Neuron (in vitro differentiated cells): Measurements from ENCODE around the gene LRRC74A.

Source experiments
- H2AFZ ChIP-seq: one replicate; pipeline ENCODE4 v1.6.1; 2013; ENCODE audit warnings: low read depth, mild to moderate bottlenecking, inconsistent platforms, low read length, moderate library complexity
- H3K27me3 ChIP-seq: one replicate; pipeline ENCODE4 v1.6.1; 2013; ENCODE audit warnings: low read length; ENCODE audit not compliant: insufficient read depth
- H3K36me3 ChIP-seq: one replicate; pipeline ENCODE4 v1.6.1; 2013; ENCODE audit warnings: low read length; ENCODE audit not compliant: insufficient read depth
- H3K4me1 ChIP-seq: one replicate; pipeline ENCODE4 v1.6.1; 2013; ENCODE audit warnings: low read length; ENCODE audit not compliant: insufficient read depth
- H3K4me3 ChIP-seq: 2 replicates; pipeline ENCODE4 v1.5.1; 2013; ENCODE audit warnings: mild to moderate bottlenecking, low read length, moderate library complexity
- H3K9me3 ChIP-seq: one replicate; pipeline ENCODE4 v1.6.1; 2013; ENCODE audit warnings: low read length

The LRRC74A gene

DNA sequence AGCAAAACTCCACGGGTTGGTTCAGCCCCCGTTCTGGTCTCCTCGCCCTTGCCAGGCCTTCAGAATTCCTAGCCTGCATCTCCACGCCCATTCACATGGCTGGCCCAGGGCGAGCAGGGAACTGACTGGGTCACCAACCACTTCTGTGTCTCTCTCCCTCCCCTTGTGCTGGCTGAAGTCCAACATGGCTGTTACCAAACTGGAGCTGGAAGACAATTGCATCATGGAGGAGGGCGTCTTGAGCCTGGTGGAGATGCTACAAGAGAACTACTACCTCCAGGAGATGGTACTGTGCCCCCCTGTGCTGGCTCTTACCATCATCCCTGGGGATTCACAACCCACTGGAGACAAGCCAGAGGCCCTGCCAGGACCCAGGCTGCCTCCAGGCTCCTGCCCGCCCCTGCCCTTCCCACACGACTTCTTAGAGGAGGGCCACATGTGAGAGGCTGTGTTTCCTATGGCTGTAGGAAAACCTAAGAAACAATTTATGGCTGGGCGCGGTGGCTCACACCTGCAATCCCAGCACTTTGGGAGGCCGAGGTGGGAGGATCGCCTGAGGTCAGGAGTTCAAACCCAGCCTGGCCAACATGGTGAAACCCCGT, 9.9 kb downstream of the LRRC74A start:
- Histone ChIP-seq H3K27me3 (peaks cover 6% of the 10 kb centered on the region), H2AFZ (no peak overlapping the region), H3K4me3 (no peak overlapping the region), H3K9me3 (no peaks in the 10 kb centered on the region), H3K4me1 (no peaks in the 10 kb centered on the region), H3K36me3 (no peaks in the 10 kb centered on the region)

GRCh38 chr14:76837524-76837923, 11.3 kb downstream of the LRRC74A start:
- no peaks in the 10 kb centered on the region for H3K36me3 ChIP-seq
- peaks cover 6% of the 10 kb centered on the region for H3K27me3 ChIP-seq
- no peak overlapping the region for H2AFZ ChIP-seq
- H3K9me3 ChIP-seq = no peaks in the 10 kb centered on the region
- H3K4me3 ChIP-seq = no peak overlapping the region
- H3K4me1 ChIP-seq = no peaks in the 10 kb centered on the region

DNA sequence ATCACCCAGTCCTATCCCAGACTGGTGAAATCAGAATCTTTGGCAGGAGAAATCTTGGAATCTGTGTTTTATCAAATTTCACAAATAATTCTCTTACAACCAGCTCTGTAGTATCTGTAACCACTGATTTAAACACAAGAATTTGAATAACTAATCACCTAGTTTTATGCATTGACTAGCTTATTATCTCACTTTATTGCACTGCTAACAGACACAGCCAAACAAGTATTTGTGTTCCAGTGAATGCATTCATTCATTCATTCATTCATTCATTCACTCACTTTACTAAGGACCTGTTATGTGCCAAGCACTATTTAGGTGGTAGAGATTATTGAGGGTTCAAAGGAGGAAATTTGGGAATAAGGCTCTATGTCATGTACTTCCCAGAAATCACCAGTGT, 16.2 kb downstream of the LRRC74A start:
- Histone ChIP-seq H3K9me3 (no peaks in the 10 kb centered on the region), H3K27me3 (peaks cover 6% of the 10 kb centered on the region), H2AFZ (no peak overlapping the region), H3K4me3 (no peak overlapping the region), H3K4me1 (no peaks in the 10 kb centered on the region), H3K36me3 (no peaks in the 10 kb centered on the region)

DNA sequence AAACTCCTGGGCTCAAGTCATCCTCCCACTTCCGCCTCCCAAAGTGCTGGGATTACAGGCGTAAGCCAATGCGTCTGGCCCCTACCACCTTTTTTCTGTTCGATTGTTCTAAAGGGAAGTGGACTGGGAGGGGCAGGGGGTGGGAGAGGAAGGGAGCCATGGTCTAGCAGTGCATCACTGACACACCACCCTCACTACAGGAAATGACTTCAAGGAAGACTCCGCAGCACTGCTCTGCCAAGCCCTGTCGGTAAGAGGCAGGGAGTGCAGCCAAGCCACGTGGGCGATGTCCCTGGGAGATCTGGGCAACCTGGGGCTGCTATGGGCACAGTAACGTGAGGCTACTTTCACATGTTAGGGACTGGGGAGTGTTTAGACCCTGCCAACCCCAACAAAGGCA, 18.0 kb downstream of the LRRC74A start:
- no peaks in the 10 kb centered on the region for H3K4me1 ChIP-seq
- no peak overlapping the region for H2AFZ ChIP-seq
- H3K27me3 ChIP-seq = no peaks in the 10 kb centered on the region
- no peaks in the 10 kb centered on the region for H3K36me3 ChIP-seq
- H3K4me3 ChIP-seq = no peak overlapping the region
- no peaks in the 10 kb centered on the region for H3K9me3 ChIP-seq

- H2AFZ ChIP-seq = no peak overlapping the region
- no peaks in the 10 kb centered on the region for H3K4me1 ChIP-seq
- no peaks in the 10 kb centered on the region for H3K27me3 ChIP-seq
- H3K4me3 ChIP-seq = no peak overlapping the region
- no peaks in the 10 kb centered on the region for H3K36me3 ChIP-seq
- H3K9me3 ChIP-seq = no peaks in the 10 kb centered on the region
These were observed 20.3 kb downstream of the LRRC74A start for GRCh38 chr14:76846331-76847047.

DNA sequence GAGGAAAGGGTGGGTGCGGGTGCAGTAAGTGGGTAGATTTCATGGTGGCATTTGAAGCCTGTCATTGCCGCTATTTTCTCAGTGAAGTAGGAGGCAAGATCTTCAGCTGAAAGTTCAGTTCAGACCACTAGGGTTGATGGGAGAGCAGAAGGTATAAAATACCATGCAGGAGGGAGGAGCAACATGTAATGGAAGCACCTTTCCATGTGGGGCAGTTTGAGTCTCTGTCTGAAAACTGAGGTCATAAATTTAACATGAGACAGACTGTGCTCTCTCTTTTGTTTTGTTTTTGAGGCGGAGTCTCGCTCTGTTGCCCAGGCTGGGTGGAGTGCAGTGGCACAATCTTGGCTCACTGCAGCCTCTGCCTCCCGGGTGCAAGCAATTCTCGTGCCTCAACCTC, 22.7 kb downstream of the LRRC74A start:
- no peaks in the 10 kb centered on the region for H3K9me3 ChIP-seq
- no peaks in the 10 kb centered on the region for H3K36me3 ChIP-seq
- H3K27me3 ChIP-seq = no peaks in the 10 kb centered on the region
- no peaks in the 10 kb centered on the region for H3K4me1 ChIP-seq
- H3K4me3 ChIP-seq = no peak overlapping the region
- H2AFZ ChIP-seq = no peak overlapping the region

DNA sequence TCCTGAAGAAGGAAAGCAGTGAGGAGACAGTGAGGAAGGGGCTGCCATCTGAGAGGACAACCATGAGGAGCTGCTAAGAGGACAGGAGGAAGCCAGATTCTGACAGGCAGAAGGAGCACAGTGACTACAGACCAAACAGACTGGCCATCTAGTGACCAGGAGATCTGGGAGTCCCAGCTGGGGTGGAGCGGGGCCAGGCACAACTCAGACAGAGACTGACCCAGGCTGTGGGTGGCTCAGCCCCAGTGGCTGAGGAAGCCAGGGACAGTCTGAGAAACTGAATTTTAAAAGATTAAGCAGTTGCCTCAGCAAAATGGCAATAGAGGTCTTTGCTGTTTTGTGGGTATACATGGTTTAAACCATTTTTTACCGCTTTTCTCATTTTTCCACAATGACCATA, 28.9 kb downstream of the LRRC74A start:
- no peak overlapping the region for H2AFZ ChIP-seq
- H3K36me3 ChIP-seq = no peaks in the 10 kb centered on the region
- no peaks in the 10 kb centered on the region for H3K4me1 ChIP-seq
- H3K9me3 ChIP-seq = no peaks in the 10 kb centered on the region
- no peak overlapping the region for H3K4me3 ChIP-seq
- no peaks in the 10 kb centered on the region for H3K27me3 ChIP-seq

DNA sequence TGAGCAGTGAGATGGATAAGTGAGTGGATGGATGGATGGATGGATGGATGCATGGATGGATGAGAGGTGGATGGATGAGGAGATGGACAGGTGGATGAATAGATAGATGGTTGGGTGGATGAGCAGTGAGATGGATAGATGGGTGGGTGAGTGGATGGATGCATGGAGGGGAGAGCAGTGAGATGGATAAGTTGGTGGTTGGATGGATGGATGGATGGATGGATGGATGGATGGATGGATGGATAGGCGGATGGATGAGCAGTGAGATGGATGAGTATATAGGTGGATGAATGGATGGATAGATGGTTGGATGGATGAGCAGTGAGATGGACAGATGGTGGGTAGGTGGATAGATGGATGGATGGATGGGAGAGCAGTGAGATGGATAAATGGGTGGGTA, 30.6 kb downstream of the LRRC74A start:
- H3K4me3 ChIP-seq = no peak overlapping the region
- no peaks in the 10 kb centered on the region for H3K36me3 ChIP-seq
- peaks cover 8% of the 10 kb centered on the region for H3K27me3 ChIP-seq
- H3K9me3 ChIP-seq = no peaks in the 10 kb centered on the region
- no peaks in the 10 kb centered on the region for H3K4me1 ChIP-seq
- H2AFZ ChIP-seq = no peak overlapping the region

GRCh38 chr14:76861574-76862255, 35.5 kb downstream of the LRRC74A start:
- Histone ChIP-seq H3K27me3 (peaks cover 8% of the 10 kb centered on the region), H3K9me3 (no peaks in the 10 kb centered on the region), H2AFZ (no peak overlapping the region), H3K36me3 (no peaks in the 10 kb centered on the region), H3K4me3 (no peak overlapping the region), H3K4me1 (no peaks in the 10 kb centered on the region)

DNA sequence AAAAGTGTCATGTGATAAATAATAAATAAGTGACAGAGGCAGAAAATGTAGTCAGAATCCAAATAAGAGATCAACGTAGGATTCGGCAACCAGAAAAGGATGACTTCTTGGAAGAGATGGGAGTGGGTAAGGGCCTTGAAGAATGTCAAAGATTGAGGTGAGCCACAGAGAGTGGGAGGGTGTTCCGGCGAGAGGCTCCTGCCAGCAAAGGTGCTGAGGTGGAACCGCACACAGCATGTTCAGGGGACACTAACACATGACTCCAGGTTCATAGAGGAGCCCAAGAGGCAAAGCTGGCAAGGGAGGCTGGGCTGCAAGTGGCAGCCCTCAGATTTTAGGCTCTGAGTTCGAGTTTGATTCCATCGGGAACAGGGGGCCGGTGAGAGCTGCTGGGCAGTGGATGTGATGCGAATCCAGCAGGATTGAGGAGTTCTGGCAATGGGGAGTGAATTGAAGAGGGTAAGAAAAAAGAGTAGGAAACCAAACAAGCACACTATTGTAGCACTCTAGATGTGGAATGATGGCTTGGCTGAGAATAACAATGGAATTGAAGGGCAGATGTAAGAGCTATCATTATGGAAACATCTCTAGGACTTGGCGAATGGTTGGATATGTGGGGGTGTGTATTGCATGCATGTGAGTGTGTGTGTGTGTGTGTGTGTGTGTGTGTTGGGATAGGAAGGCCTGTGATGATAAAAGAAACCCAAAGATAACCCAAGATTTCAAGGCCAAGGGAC, 36.5 kb downstream of the LRRC74A start:
- no peak overlapping the region for H2AFZ ChIP-seq
- peaks cover 8% of the 10 kb centered on the region for H3K27me3 ChIP-seq
- H3K4me1 ChIP-seq = no peaks in the 10 kb centered on the region
- H3K4me3 ChIP-seq = no peak overlapping the region
- no peaks in the 10 kb centered on the region for H3K36me3 ChIP-seq
- H3K9me3 ChIP-seq = no peaks in the 10 kb centered on the region

DNA sequence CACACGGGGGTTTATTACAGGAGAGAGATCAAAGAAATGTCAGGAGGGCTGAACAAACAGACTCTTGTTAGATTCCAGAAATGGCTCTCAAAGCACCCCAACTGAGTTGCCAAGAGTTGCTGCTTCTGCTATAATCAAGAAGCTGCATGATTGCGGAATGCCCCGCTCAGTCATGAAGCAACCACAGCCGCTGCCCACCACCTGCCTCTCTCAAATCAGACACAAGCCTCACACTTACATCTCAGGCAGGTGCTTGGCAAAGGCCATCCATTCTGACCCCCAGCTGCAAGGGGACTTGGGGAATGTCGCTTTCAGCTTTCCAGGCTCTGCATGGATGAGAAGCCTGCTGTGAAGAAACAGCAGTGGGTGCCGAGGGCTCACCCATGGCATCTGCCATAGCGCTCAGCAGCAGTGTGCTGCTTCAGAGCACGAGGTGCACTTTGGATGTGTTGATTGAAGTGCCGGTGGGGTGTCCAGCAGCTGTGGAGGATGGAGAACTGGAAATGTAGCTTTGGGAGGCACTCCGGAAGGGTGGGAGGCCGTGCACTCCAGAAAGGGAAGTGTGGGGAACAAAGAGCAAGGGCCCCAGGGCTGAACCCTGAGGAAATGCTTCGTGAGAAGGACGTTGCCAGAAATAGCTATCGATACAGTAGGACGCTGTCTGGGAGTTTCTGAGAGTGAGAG, 37.7 kb downstream of the LRRC74A start:
- H3K27me3 ChIP-seq = peaks cover 8% of the 10 kb centered on the region

DNA sequence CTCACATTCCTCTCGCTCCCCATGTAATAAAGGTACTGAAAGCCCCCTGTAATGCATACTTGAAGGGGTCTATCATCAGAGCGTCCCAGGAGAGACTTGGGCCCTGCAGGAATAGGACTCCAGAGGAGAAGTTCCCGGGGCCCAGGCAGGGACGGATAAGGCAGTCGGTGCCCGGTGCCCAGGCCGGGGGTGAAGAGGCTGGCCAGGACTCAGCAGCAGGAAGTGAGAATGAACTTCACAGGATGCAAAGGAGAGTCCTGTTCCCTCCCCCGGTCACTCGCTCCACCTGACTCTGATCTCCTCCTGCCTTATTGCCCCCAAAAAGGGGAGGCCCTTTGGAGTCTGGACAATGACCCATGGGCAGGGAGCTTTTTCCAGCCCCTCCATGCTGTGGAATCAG, 40.2 kb downstream of the LRRC74A start:
- H3K9me3 ChIP-seq = no peaks in the 10 kb centered on the region
- no peak overlapping the region for H3K4me3 ChIP-seq
- no peaks in the 10 kb centered on the region for H3K36me3 ChIP-seq
- peaks cover 2% of the 10 kb centered on the region for H3K27me3 ChIP-seq
- H3K4me1 ChIP-seq = no peaks in the 10 kb centered on the region
- H2AFZ ChIP-seq = no peak overlapping the region

More for the DNA sequence above, 37.7 kb downstream of the LRRC74A start:
- Histone ChIP-seq H3K4me3 (no peak overlapping the region), H3K36me3 (no peaks in the 10 kb centered on the region), H3K9me3 (no peaks in the 10 kb centered on the region), H3K4me1 (no peaks in the 10 kb centered on the region), H2AFZ (no peak overlapping the region)
